ENCODE data around the gene TKTL1. TPM values are rescaled to one million over a fixed set of nuclear protein-coding genes. Genes with fewer than 3 reads are reported as not detected.

Gene TKTL1
- total and polyA plus RNA-seq, 2 experiments from 2014 or later, result 0.52 TPM; not detected in 1

GRCh38 chrX:154354516-154354915 is 58.9 kb downstream of the TKTL1 start:
- Histone ChIP-seq H4K20me1 (ENCODE audit: insufficient read depth, poor library complexity, severe bottlenecking) (peaks cover 9% of the 10 kb centered on the region), H3K27me3 (no peaks in the 10 kb centered on the region), H3K36me3 (replicated peaks; ENCODE audit: insufficient read depth, low read depth) (no peaks in the 10 kb centered on the region), H3K4me3 (no peak overlapping the region), H3K9me2 (replicated peaks; ENCODE audit: insufficient read depth) (no peaks in the 10 kb centered on the region), H3K79me2 (no peaks in the 10 kb centered on the region), H3K9me3 (ENCODE audit: low read depth) (no peaks in the 10 kb centered on the region), H2AFZ (no peak overlapping the region), H3K4me2 (no peak overlapping the region), H3K4me1 (ENCODE audit: insufficient read depth) (no peaks in the 10 kb centered on the region), H3K27ac (no peak overlapping the region)
- no peak for DNase-seq (ENCODE audit: low spot score)
- no peak for TF ChIP-seq EZH2 (IDR thresholded peaks at IDR 0.05; ENCODE audit: borderline replicate concordance)
- no peak for TF ChIP-seq CTCF (IDR thresholded peaks at IDR 0.05; ENCODE audit: poor library complexity)
- no peak for TF ChIP-seq EZH2phosphoT487 (IDR thresholded peaks at IDR 0.05; ENCODE audit: low read depth, severe bottlenecking, unreplicated experiment)
- WGBS (ENCODE audit: low lambda C conversion rate, missing lambda C conversion rate), result 88% methylated on average over 13 of the region's 13 CpGs

GRCh38 chrX:154355094-154355775 is 59.6 kb downstream of the TKTL1 start:
- Histone ChIP-seq H4K20me1 (ENCODE audit: insufficient read depth, poor library complexity, severe bottlenecking) (peaks cover 9% of the 10 kb centered on the region), H3K27ac (no peak overlapping the region)
- no peak for DNase-seq (ENCODE audit: low spot score)

DNA sequence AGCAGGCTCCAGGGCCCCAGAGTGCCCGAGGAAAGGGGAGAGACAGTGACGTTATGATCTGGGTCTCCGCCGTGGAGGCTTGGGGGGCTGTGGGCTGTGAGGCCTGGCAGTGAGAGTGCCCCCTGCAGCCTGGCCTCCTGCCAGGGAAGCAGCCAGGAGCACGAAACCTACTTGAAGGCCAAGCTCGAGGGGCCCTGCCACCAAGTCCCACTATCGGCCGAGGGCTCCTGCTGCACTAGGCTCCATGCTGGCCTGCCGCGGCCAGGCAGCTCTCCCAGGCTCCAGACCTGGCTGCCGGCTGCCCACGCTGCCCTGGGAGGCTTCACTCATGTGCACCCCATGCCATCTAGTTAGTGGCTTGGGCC is 60.2 kb downstream of the TKTL1 start:
- no peaks in the 10 kb centered on the region for H3K79me2 ChIP-seq
- TF ChIP-seq EZH2phosphoT487 (IDR thresholded peaks at IDR 0.05; ENCODE audit: low read depth, severe bottlenecking, unreplicated experiment) (no peak), EZH2 (IDR thresholded peaks at IDR 0.05; ENCODE audit: borderline replicate concordance) (no peak), CTCF (IDR thresholded peaks at IDR 0.05; ENCODE audit: poor library complexity) (no peak)
- H3K27me3 ChIP-seq, result no peaks in the 10 kb centered on the region
- H3K9me3 ChIP-seq (ENCODE audit: low read depth), result no peaks in the 10 kb centered on the region
- no peak overlapping the region for H3K4me3 ChIP-seq
- H2AFZ ChIP-seq, result no peak overlapping the region
- WGBS (ENCODE audit: low lambda C conversion rate, missing lambda C conversion rate), result 89% methylated on average over 12 of the region's 12 CpGs
- no peaks in the 10 kb centered on the region for H3K4me1 ChIP-seq (ENCODE audit: insufficient read depth)
- H4K20me1 ChIP-seq (ENCODE audit: insufficient read depth, poor library complexity, severe bottlenecking), result peaks cover 9% of the 10 kb centered on the region
- H3K27ac ChIP-seq, result no peak overlapping the region
- no peak overlapping the region for H3K4me2 ChIP-seq
- H3K9me2 ChIP-seq (replicated peaks; ENCODE audit: insufficient read depth), result no peaks in the 10 kb centered on the region
- no peaks in the 10 kb centered on the region for H3K36me3 ChIP-seq (replicated peaks; ENCODE audit: insufficient read depth, low read depth)
- DNase-seq (ENCODE audit: low spot score), result no peak

More at GRCh38 chrX:154355094-154355775, 59.6 kb downstream of the TKTL1 start:
- TF ChIP-seq EZH2phosphoT487 (IDR thresholded peaks at IDR 0.05; ENCODE audit: low read depth, severe bottlenecking, unreplicated experiment) (no peak), EZH2 (IDR thresholded peaks at IDR 0.05; ENCODE audit: borderline replicate concordance) (no peak), CTCF (IDR thresholded peaks at IDR 0.05; ENCODE audit: poor library complexity) (no peak)
- H3K9me2 ChIP-seq (replicated peaks; ENCODE audit: insufficient read depth), result no peaks in the 10 kb centered on the region
- H3K79me2 ChIP-seq, result no peaks in the 10 kb centered on the region
- H3K9me3 ChIP-seq (ENCODE audit: low read depth), result no peaks in the 10 kb centered on the region
- 89% methylated on average over 22 of the region's 30 CpGs for WGBS (ENCODE audit: low lambda C conversion rate, missing lambda C conversion rate)
- H3K4me2 ChIP-seq, result no peak overlapping the region
- no peaks in the 10 kb centered on the region for H3K4me1 ChIP-seq (ENCODE audit: insufficient read depth)
- no peak overlapping the region for H3K4me3 ChIP-seq
- no peaks in the 10 kb centered on the region for H3K36me3 ChIP-seq (replicated peaks; ENCODE audit: insufficient read depth, low read depth)
- no peak overlapping the region for H2AFZ ChIP-seq
- H3K27me3 ChIP-seq, result no peaks in the 10 kb centered on the region
